ENCODE measurements around the gene ERC1.
A peak's percentile ranks its signal among the peaks of the same experiment; 100 is the strongest.

ERC1 gene

GRCh38 chr12:1466481-1467154 lies 475.6 kb downstream of the ERC1 start:
- DNase-seq (ENCODE audit: low spot score) (no peak), ATAC-seq (ENCODE audit: low read depth) (no peak)
- H3K36me3 ChIP-seq (ENCODE audit: low read depth): 0 out of 2 replicates have a peak, but pooled peaks cover 1% of the 10 kb centered on the region
- H3K27ac ChIP-seq (ENCODE audit: poor library complexity, severe bottlenecking): no peak overlapping the region
- no peak for TF ChIP-seq CTCF (IDR thresholded peaks at IDR 0.05; ENCODE audit: poor library complexity, severe bottlenecking)
- H3K9me3 ChIP-seq (ENCODE audit: severe bottlenecking): no peaks in the 10 kb centered on the region
- no peaks in the 10 kb centered on the region for H3K27me3 ChIP-seq (ENCODE audit: insufficient read depth, poor library complexity, severe bottlenecking)
- H3K4me3 ChIP-seq (ENCODE audit: severe bottlenecking): no peak overlapping the region
- H3K4me1 ChIP-seq (ENCODE audit: insufficient read depth, poor library complexity, severe bottlenecking): no peaks in the 10 kb centered on the region

GRCh38 chr12:1467710-1468109 lies 476.7 kb downstream of the ERC1 start:
- Histone ChIP-seq H3K9me3 (ENCODE audit: severe bottlenecking) (no peaks in the 10 kb centered on the region), H3K4me3 (ENCODE audit: severe bottlenecking) (no peak overlapping the region), H3K27me3 (ENCODE audit: insufficient read depth, poor library complexity, severe bottlenecking) (no peaks in the 10 kb centered on the region), H3K27ac (ENCODE audit: poor library complexity, severe bottlenecking) (no peak overlapping the region), H3K36me3 (ENCODE audit: low read depth) (0 out of 2 replicates have a peak, but pooled peaks cover 5% of the 10 kb centered on the region), H3K4me1 (ENCODE audit: insufficient read depth, poor library complexity, severe bottlenecking) (peaks cover 2% of the 10 kb centered on the region)
- no peak for ATAC-seq (ENCODE audit: low read depth)
- no peak for TF ChIP-seq CTCF (IDR thresholded peaks at IDR 0.05; ENCODE audit: poor library complexity, severe bottlenecking)
- no peak for DNase-seq (ENCODE audit: low spot score)

- Histone ChIP-seq H3K27me3 (ENCODE audit: insufficient read depth, poor library complexity, severe bottlenecking) (no peaks in the 10 kb centered on the region), H3K4me3 (ENCODE audit: severe bottlenecking) (no peak overlapping the region), H3K9me3 (ENCODE audit: severe bottlenecking) (no peaks in the 10 kb centered on the region), H3K27ac (ENCODE audit: poor library complexity, severe bottlenecking) (no peak overlapping the region), H3K36me3 (ENCODE audit: low read depth) (0 out of 2 replicates have a peak, but pooled peaks cover 5% of the 10 kb centered on the region), H3K4me1 (ENCODE audit: insufficient read depth, poor library complexity, severe bottlenecking) (peaks cover 15% of the 10 kb centered on the region)
- ATAC-seq (ENCODE audit: low read depth) (no peak), DNase-seq (ENCODE audit: low spot score) (no peak)
- TF ChIP-seq CTCF (IDR thresholded peaks at IDR 0.05; ENCODE audit: poor library complexity, severe bottlenecking): no peak
Observed at GRCh38 chr12:1469070-1469469, 478.0 kb downstream of the ERC1 start.

- Histone ChIP-seq H3K36me3 (ENCODE audit: low read depth) (0 out of 2 replicates have a peak, but pooled peaks cover 5% of the 10 kb centered on the region), H3K9me3 (ENCODE audit: severe bottlenecking) (no peaks in the 10 kb centered on the region), H3K4me1 (ENCODE audit: insufficient read depth, poor library complexity, severe bottlenecking) (peaks cover 23% of the 10 kb centered on the region), H3K27me3 (ENCODE audit: insufficient read depth, poor library complexity, severe bottlenecking) (no peaks in the 10 kb centered on the region), H3K4me3 (ENCODE audit: severe bottlenecking) (no peak overlapping the region), H3K27ac (ENCODE audit: poor library complexity, severe bottlenecking) (no peak overlapping the region)
- no peak for TF ChIP-seq CTCF (IDR thresholded peaks at IDR 0.05; ENCODE audit: poor library complexity, severe bottlenecking)
- DNase-seq (ENCODE audit: low spot score) (no peak), ATAC-seq (ENCODE audit: low read depth) (no peak)
Observed at GRCh38 chr12:1470051-1470450, 479.0 kb downstream of the ERC1 start.

GRCh38 chr12:1471224-1471623 lies 480.2 kb downstream of the ERC1 start:
- no peaks in the 10 kb centered on the region for H3K27me3 ChIP-seq (ENCODE audit: insufficient read depth, poor library complexity, severe bottlenecking)
- TF ChIP-seq CTCF (IDR thresholded peaks at IDR 0.05; ENCODE audit: poor library complexity, severe bottlenecking): no peak
- H3K9me3 ChIP-seq (ENCODE audit: severe bottlenecking): no peaks in the 10 kb centered on the region
- DNase-seq (ENCODE audit: low spot score) (no peak), ATAC-seq (ENCODE audit: low read depth) (no peak)
- peaks cover 34% of the 10 kb centered on the region for H3K4me1 ChIP-seq (ENCODE audit: insufficient read depth, poor library complexity, severe bottlenecking)
- H3K4me3 ChIP-seq (ENCODE audit: severe bottlenecking): no peak overlapping the region
- H3K36me3 ChIP-seq (ENCODE audit: low read depth): 0 out of 2 replicates have a peak, but pooled peaks cover 5% of the 10 kb centered on the region
- H3K27ac ChIP-seq (ENCODE audit: poor library complexity, severe bottlenecking): peak overlapping the region; percentile 98

All from RWPE2 (cell line).